ENCODE measurements around the gene ASB7.

DNA sequence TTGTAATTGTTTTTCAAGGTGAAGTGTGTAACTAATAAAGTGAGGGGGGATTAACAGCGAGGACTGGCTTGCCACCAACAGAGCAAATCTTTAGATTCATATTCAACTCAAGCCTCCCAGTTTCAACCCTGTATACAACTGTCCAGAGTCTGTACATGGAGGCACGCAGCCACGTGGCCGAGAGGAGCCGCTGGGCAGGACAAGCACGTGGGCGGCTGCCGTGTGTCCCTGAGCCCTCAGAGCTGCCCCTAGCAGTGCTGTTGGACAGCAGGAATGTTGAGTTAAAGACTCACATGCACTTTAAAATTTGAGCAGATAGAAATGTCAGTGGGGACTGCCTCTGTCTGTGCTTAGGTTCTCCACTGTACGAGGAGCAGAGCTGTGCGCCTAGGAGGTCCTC, 29.4 kb downstream of the ASB7 start:
- TF ChIP-seq, protein P1, sequence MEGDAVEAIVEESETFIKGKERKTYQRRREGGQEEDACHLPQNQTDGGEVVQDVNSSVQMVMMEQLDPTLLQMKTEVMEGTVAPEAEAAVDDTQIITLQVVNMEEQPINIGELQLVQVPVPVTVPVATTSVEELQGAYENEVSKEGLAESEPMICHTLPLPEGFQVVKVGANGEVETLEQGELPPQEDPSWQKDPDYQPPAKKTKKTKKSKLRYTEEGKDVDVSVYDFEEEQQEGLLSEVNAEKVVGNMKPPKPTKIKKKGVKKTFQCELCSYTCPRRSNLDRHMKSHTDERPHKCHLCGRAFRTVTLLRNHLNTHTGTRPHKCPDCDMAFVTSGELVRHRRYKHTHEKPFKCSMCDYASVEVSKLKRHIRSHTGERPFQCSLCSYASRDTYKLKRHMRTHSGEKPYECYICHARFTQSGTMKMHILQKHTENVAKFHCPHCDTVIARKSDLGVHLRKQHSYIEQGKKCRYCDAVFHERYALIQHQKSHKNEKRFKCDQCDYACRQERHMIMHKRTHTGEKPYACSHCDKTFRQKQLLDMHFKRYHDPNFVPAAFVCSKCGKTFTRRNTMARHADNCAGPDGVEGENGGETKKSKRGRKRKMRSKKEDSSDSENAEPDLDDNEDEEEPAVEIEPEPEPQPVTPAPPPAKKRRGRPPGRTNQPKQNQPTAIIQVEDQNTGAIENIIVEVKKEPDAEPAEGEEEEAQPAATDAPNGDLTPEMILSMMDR (conservative IDR thresholded peaks at IDR 0.05 in 1 of 2, IDR thresholded peaks at IDR 0.05 in 1 of 2; ENCODE audit: low read depth in 1 of 2, low read length in 2 of 2): no peak
- TF ChIP-seq EZH2 (IDR thresholded peaks at IDR 0.05; ENCODE audit: low read length, missing control alignments): no peak
